Stimulated activated memory B cell treated with anti-CD40 and anti-IgM and Interleukin-4, amounts not matched to agents 10 μg/mL and 1 μg/mL and 100 μg/mL, for 72 hours (primary cell): ENCODE data around the gene MYPOP.

Experiments
- ATAC-seq: fragments of 150-1000 bp; cut with Tn5 transposase; 2 replicates; pipeline ENCODE4 v1.10.0; 2021
- H3K27ac Mint-ChIP-seq: one replicate; pipeline ENCODE4 v1.8.0; 2022; ENCODE audit warnings: mild to moderate bottlenecking, mixed read lengths
- H3K27me3 Mint-ChIP-seq: one replicate; pipeline ENCODE4 v1.8.0; 2022; ENCODE audit warnings: mixed read lengths
- H3K36me3 Mint-ChIP-seq: one replicate; pipeline ENCODE4 v1.8.0; 2022; ENCODE audit warnings: mixed read lengths
- H3K4me1 Mint-ChIP-seq: one replicate; pipeline ENCODE4 v1.8.0; 2022; ENCODE audit warnings: mixed read lengths
- H3K4me3 Mint-ChIP-seq: one replicate; pipeline ENCODE4 v1.8.0; 2022; ENCODE audit warnings: mild to moderate bottlenecking, moderate library complexity, mixed read lengths
- H3K9me3 Mint-ChIP-seq: one replicate; pipeline ENCODE4 v1.8.0; 2022; ENCODE audit warnings: mixed read lengths

Gene MYPOP

GRCh38 chr19:45918721-45919120 is 16.3 kb upstream of the MYPOP start:
- ATAC-seq: no peak
- H3K27ac Mint-ChIP-seq: no peak overlapping the region
- no peaks in the 10 kb centered on the region for H3K4me1 Mint-ChIP-seq
- no peaks in the 10 kb centered on the region for H3K9me3 Mint-ChIP-seq
- no peaks in the 10 kb centered on the region for H3K36me3 Mint-ChIP-seq
- H3K27me3 Mint-ChIP-seq: peaks cover 60% of the 10 kb centered on the region
- H3K4me3 Mint-ChIP-seq: no peak overlapping the region

DNA sequence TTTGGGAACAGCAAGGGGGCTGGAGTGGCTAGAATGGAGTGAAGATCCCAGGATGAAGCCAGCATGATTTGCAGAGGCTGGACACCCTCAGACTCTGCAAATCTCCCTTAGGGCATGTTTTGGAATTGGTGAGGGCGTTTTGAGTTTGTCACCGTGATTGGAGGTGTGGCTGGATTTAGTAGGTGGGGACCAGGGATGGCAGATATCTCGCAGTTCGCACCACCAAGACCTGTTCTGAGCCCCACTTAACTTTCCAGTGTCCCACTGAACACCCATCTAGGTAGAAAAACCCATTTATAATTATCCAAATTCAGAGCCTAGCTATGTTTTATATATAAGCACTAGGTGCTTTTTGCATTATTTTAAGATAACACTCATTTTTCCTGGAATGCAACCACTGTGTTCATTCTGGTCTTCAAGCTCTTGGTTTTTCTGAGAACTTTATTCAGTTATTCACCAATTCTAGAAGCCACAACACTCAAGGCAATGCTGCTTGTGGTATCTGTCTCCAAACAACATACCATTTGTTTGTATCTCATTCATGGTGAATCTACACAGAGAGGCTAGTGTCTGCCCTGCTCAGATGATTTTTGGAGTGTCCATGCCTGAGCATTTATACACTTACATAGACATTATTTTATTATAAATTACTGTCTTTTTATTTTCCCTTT is 15.1 kb upstream of the MYPOP start:
- no peaks in the 10 kb centered on the region for H3K9me3 Mint-ChIP-seq
- H3K36me3 Mint-ChIP-seq: no peaks in the 10 kb centered on the region
- H3K4me1 Mint-ChIP-seq: no peaks in the 10 kb centered on the region
- H3K4me3 Mint-ChIP-seq: no peak overlapping the region
- no peak for ATAC-seq
- peaks cover 72% of the 10 kb centered on the region for H3K27me3 Mint-ChIP-seq
- no peak overlapping the region for H3K27ac Mint-ChIP-seq

DNA sequence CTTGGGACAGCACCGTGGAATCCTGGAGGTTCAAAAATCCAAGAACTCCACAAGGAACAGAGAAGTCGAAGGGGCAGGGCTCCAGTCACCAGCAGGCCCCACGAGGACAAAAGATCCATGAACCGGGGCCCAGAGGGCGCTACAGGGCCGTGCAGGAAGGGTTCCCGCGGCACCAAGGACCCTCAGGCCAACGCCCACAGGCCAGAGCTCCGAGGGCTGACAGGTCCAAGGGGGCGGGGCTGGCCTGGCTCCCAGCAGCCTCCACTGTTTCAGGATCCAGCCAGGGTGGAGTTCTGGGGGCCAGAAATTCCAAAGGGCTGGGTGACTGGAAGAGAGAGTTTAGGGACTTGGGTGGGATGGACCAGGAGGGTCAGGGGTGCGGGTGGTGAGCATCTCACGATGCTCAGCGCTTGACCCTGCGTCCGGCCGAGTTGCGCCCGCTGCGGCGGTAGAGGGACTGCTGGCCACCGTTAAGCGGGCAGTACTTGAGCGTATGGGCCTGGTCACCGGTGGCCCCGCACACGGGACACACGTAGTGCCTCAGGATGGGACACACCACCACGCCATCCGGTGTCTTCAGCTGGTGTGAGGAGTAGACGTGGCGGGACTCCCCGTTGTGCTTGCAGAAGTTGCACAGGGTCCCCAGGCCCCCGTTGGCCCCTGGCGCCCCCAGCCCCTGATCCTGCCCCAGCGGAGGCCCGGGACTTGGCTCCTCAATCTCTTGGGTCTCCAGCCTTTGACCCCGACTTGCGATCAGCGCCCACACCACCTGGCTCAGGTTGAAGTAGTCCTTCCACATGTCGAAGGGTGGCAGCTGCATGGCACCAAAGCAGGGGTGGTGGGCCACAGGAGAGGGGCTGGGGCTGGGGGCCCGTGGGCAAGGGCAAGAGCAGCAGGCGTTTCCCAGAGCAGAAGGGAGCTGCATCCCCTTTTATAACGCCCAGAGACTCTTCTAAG is 11.7 kb upstream of the MYPOP start, which contains the start of gene NANOS2:
TSS of gene NANOS2 (minus strand) at position 905 of the 957 bp plus-strand sequence. CDS start at position 820, 85 bp downstream.
- H3K4me3 Mint-ChIP-seq: no peak within 1 kb of the TSS
- no peak within 1 kb of the TSS for H3K27ac Mint-ChIP-seq
- ATAC-seq: peak; percentile 12
- no peaks in the 10 kb centered on the region for H3K4me1 Mint-ChIP-seq
- H3K36me3 Mint-ChIP-seq: no peaks in the 10 kb centered on the region
- peaks cover 87% of the 10 kb centered on the region for H3K27me3 Mint-ChIP-seq
- H3K9me3 Mint-ChIP-seq: no peaks in the 10 kb centered on the region

DNA sequence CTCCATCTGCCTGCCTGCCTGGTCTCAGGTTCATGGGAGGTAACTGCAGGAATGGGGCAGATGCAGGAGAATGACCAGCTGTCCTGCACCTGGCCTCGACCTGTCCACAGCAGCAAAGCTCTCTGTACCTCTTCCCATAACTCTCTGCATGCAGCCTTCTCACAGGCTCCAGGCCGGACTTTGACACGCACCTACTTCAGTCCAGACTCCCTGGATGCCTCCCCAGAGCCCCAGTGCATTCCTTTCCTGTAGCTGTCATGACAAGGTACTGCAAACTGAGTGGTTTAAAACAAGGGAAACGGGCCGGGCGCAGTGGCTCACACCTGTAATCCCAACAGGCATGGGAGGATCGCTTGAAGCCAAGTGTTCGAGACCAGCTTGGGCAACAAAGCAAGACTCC is 8.9 kb upstream of the MYPOP start:
- H3K4me1 Mint-ChIP-seq: no peaks in the 10 kb centered on the region
- H3K4me3 Mint-ChIP-seq: no peak overlapping the region
- peaks cover 70% of the 10 kb centered on the region for H3K27me3 Mint-ChIP-seq
- no peak for ATAC-seq
- H3K27ac Mint-ChIP-seq: no peak overlapping the region
- no peaks in the 10 kb centered on the region for H3K36me3 Mint-ChIP-seq
- H3K9me3 Mint-ChIP-seq: no peaks in the 10 kb centered on the region

- H3K27ac Mint-ChIP-seq: no peak overlapping the region
- H3K27me3 Mint-ChIP-seq: peaks cover 53% of the 10 kb centered on the region
- ATAC-seq: no peak
- H3K36me3 Mint-ChIP-seq: no peaks in the 10 kb centered on the region
- H3K4me1 Mint-ChIP-seq: no peaks in the 10 kb centered on the region
- no peaks in the 10 kb centered on the region for H3K9me3 Mint-ChIP-seq
- no peak overlapping the region for H3K4me3 Mint-ChIP-seq
These were observed 6.5 kb upstream of the MYPOP start for GRCh38 chr19:45908956-45909355.

DNA sequence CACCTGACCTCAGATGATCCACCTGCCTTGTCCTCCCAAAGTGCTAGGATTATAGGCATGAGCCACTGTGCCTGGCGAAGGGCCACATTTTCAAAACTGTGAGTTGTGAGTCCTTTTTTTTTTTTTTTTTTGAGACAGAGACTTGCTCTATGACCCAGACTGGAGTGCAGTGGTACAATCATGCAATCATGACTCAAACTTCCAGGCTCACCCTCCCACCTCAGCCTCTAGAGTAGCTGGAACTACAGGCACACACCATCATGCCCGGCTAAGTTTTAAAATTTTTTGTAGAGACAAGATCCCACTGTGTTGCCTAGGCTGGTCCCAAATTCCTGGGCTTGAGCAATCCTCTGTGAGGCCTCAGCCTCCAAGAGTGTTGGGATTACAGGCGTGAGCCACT is 3.8 kb upstream of the MYPOP start:
- H3K9me3 Mint-ChIP-seq: no peaks in the 10 kb centered on the region
- H3K4me1 Mint-ChIP-seq: peaks cover 14% of the 10 kb centered on the region
- H3K4me3 Mint-ChIP-seq: no peak overlapping the region
- no peak overlapping the region for H3K27ac Mint-ChIP-seq
- ATAC-seq: no peak
- peaks cover 27% of the 10 kb centered on the region for H3K27me3 Mint-ChIP-seq
- no peaks in the 10 kb centered on the region for H3K36me3 Mint-ChIP-seq

- no peak for ATAC-seq
- H3K4me3 Mint-ChIP-seq: no peak overlapping the region
- no peaks in the 10 kb centered on the region for H3K9me3 Mint-ChIP-seq
- H3K27me3 Mint-ChIP-seq: peaks cover 18% of the 10 kb centered on the region
- H3K36me3 Mint-ChIP-seq: peaks cover 7% of the 10 kb centered on the region
- no peak overlapping the region for H3K27ac Mint-ChIP-seq
- peaks cover 24% of the 10 kb centered on the region for H3K4me1 Mint-ChIP-seq
These were observed 2.6 kb upstream of the MYPOP start for GRCh38 chr19:45905011-45905410.

- Mint-ChIP-seq H3K9me3 (no peaks in the 10 kb centered on the region), H3K27ac (peak overlapping the region; percentile 86)
- peak; percentile 91 for ATAC-seq
These were observed 525 bp upstream of the MYPOP start for GRCh38 chr19:45902651-45903625.

GRCh38 chr19:45901432-45901911 is 941 bp downstream of the MYPOP start:
- no peaks in the 10 kb centered on the region for H3K9me3 Mint-ChIP-seq
- no peaks in the 10 kb centered on the region for H3K27me3 Mint-ChIP-seq
- H3K4me1 Mint-ChIP-seq: peaks cover 36% of the 10 kb centered on the region
- no peak for ATAC-seq
- H3K4me3 Mint-ChIP-seq: peak overlapping the region; percentile 50
- peaks cover 17% of the 10 kb centered on the region for H3K36me3 Mint-ChIP-seq
- peak overlapping the region; percentile 86 for H3K27ac Mint-ChIP-seq

More at GRCh38 chr19:45902651-45903625, 525 bp upstream of the MYPOP start:
- H3K4me3 Mint-ChIP-seq: peak overlapping the region; percentile 93
- H3K36me3 Mint-ChIP-seq: peaks cover 17% of the 10 kb centered on the region
- no peaks in the 10 kb centered on the region for H3K27me3 Mint-ChIP-seq
- peaks cover 26% of the 10 kb centered on the region for H3K4me1 Mint-ChIP-seq

- Mint-ChIP-seq H3K27me3 (no peaks in the 10 kb centered on the region), H3K36me3 (peaks cover 17% of the 10 kb centered on the region), H3K9me3 (no peaks in the 10 kb centered on the region), H3K4me1 (peaks cover 36% of the 10 kb centered on the region), H3K27ac (no peak overlapping the region), H3K4me3 (peak overlapping the region; percentile 18)
- ATAC-seq: no peak
These were observed 1.5 kb downstream of the MYPOP start for GRCh38 chr19:45900738-45901431.

DNA sequence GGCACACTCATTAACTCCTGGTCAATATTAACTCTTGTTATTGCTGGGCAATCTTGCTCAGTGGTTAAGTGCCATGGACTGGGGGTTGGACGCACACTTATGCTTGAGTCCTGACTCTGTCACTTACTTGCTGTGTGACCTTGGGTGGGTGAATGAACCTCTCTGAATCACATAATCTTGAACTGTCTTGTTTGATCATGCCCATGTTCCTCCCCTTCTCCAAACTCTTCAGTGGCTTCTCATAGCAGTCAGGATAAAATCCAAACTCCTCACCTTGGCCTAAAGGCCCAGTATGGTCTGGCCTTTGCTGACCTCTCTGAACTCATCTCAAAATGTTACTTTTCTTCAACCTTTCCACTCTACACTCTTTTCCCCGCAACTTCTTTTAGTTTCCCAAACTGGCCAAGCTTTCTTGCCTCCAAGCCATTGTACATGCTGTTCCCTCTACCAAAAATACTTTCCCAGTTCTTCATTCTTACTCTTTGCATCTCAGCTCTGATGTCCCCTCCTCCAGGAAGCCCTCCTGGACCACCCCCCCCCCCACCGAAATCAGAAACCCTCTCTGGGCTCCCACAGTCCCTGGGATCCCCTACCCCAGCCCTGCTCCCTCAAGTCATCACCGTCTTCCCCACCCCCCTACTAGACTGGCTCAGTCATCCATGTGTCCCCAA is 2.4 kb downstream of the MYPOP start:
- Mint-ChIP-seq H3K36me3 (peaks cover 24% of the 10 kb centered on the region), H3K27me3 (no peaks in the 10 kb centered on the region), H3K4me3 (peak overlapping the region; percentile 23), H3K4me1 (peaks cover 44% of the 10 kb centered on the region), H3K9me3 (no peaks in the 10 kb centered on the region), H3K27ac (no peak overlapping the region)
- no peak for ATAC-seq

DNA sequence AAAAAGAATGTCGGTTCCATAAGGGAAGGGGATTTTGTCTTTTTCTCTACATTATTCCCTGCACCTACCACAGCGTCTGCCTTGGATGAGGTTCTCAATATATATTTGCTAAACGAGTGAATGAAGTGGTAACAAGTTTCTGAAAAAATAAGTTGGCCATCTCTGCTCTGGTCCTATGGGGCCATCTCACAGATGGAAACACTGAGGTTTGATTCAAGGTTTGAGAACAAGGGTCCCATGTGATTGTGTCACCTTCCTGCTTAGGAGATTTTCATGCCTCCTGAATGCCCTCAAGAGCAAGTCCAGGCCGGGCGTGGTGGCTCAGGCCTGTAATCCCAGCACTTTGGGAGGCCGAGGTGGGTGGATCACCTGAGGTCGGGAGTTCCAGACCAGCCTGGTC is 3.2 kb downstream of the MYPOP start:
- Mint-ChIP-seq H3K36me3 (peaks cover 27% of the 10 kb centered on the region), H3K4me3 (no peak overlapping the region), H3K27me3 (no peaks in the 10 kb centered on the region), H3K4me1 (peaks cover 46% of the 10 kb centered on the region), H3K27ac (no peak overlapping the region), H3K9me3 (no peaks in the 10 kb centered on the region)
- ATAC-seq: no peak

- H3K4me3 Mint-ChIP-seq: no peak overlapping the region
- H3K9me3 Mint-ChIP-seq: no peaks in the 10 kb centered on the region
- ATAC-seq: no peak
- peaks cover 27% of the 10 kb centered on the region for H3K36me3 Mint-ChIP-seq
- no peak overlapping the region for H3K27ac Mint-ChIP-seq
- no peaks in the 10 kb centered on the region for H3K27me3 Mint-ChIP-seq
- H3K4me1 Mint-ChIP-seq: peaks cover 52% of the 10 kb centered on the region
These were observed 5.1 kb downstream of the MYPOP start for GRCh38 chr19:45897261-45897812.
